ENCODE data around the gene DENND5A.
"Not testable (repeated sequence)": the region's sequence is repeated elsewhere in the genome, so short reads cannot be mapped to it uniquely, and the experiment has no call there.

DENND5A gene

DNA sequence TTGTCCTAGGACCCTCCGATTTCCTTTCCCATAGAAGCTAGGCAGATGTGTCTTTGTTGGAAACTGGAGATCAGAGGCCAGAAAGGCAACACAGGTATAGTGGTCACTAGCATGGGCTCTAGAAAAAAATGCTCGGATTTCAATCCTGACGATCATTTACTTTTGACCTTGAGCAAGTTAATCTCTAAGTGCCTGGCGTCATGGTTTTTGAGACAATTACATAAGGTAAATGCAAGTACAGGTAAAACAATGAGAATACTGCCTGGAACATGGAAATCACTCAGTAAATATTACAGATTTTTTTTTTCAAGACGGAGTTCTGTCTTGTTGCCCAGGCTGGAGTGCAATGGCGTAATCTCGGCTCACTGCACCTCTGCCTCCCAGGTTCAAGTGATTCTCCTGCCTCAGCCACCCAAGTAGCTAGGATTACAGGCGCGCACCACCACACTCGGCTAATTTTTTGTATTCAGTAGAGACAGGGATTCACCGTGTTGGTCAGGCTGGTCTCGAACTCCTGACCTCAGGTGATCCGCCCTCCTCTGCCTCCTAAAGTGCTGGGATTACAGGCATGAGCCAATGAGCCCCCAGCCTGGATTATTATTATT lies 1.1 kb upstream of the DENND5A start:
- in situ Hi-C loops (cut with HindIII; ENCODE audit: low sequenced_read_pairs) = no loop called here

DNA sequence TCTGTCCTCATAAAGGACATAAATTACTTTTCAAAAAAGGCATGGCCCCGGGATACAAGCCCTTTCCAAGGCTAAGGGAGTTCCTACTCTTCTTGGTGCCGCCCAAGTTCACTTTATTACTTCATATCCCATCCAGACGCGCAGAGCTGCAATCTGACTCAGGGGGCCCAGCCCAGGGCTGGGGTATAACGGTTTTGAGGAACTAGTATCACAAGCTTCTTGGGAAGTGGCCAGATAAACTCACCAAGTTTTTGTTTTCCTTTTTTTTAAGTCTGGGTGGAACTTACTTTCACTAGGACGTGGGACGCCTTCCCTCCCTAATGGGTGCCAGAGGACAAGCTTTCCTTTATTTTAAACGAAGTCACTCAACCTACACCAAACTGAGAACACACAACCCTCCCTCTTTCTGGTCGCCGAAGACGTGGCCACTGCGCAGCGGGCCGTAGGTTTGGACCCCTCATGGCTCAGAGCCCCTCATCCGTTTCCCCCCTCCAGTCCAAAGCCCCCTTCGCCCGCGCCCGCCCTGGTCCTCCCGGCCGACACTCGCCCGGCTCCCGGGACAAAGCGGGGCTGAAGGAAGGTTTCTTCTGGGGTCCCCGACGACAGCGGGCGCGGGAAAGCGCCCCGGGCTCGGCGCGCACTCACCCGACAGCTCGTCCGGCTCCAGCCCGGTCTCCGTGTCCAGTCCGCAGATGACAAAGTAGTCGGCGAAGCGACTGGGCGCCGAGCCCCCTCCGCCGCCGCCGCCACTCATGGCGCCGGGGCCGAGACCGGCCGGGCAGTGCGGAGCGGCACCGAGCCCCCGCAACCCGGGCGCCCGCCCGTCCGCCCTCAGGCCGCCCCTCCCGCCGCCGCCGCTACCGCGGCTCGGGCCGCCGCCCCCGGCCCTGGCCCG lies 587 bp downstream of the DENND5A start:
- in situ Hi-C loops (cut with HindIII; ENCODE audit: low sequenced_read_pairs) = no loop called here

DNA sequence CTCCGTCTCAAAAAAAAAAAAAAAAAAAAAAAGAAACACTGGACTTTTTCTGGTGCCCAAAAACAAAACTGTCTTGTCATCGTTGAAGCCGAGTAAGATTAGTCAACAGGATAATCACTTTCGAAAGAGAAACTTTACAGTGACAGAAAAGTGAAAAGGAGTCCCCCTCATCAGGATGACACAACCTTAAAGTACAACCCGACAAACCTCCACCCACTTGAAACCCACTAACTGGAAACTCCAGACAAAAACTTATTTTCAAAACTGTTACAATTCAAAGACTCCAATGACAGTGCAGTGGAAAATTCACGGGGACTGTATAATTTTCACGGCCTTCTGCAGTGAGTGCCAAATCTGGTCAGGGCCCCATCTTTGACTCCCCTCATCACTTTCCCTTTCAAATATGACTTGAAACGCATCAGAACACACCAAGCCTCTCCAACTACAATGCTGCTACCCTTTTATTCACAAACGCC lies 1.3 kb downstream of the DENND5A start:
- in situ Hi-C loops (cut with HindIII; ENCODE audit: low sequenced_read_pairs) = no loop called here

DNA sequence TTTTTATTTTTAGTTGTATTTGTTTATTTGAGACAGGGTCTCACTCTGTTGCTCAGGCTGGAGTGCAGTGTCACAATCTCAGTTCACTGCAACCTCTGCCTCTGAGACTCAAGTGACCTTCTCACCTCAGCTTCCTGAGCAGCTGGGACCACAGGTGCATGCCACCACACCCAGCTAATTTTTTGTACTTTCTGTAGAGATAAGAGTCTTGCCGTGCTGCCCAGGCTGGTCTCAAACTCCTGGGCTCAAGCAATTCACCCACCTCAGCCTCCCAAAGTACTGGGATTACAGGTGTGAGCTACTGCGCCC lies 4.4 kb downstream of the DENND5A start:
- in situ Hi-C loops (cut with HindIII; ENCODE audit: low sequenced_read_pairs) = not testable (repeated sequence)

DNA sequence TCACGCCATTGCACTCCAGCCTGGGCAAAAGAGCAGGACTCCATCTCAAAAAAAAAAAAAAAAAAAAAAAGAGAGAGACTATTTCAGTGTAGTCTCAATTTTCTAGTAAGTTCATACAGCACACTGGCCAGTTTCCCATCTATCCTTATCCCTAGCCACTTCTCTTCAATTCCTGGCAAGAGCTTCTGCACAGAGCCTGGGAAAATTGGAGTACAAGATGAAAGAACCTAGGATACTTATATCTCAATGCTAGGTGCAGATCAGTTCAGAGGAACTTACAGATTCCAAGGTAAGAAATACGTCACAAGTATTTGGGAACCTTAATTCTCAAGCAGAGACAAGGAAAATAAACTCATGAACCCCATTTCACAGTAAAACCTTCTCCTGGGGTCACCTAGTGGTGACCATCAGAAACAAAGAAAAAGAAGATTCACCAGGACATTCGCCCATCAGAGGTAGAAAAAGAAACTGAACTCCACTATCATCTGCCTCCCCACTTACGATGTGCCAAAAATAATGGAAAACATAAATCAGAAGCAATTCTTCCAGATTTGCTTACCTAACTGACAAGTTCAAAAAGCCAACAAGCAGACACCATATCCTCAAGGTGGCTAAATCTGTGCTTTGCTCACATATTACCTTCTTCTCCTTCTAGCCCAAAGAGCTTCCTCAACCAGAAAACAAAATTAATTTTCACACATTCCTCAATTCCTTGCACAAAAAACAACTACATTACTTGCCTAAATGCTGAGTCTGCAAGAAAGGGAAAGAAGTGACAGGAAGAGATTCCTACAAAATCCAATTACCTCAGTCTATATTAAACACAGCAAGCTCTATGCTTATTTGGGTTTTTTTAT lies 4.9 kb downstream of the DENND5A start:
- in situ Hi-C loops (cut with HindIII; ENCODE audit: low sequenced_read_pairs) = no loop called here

DNA sequence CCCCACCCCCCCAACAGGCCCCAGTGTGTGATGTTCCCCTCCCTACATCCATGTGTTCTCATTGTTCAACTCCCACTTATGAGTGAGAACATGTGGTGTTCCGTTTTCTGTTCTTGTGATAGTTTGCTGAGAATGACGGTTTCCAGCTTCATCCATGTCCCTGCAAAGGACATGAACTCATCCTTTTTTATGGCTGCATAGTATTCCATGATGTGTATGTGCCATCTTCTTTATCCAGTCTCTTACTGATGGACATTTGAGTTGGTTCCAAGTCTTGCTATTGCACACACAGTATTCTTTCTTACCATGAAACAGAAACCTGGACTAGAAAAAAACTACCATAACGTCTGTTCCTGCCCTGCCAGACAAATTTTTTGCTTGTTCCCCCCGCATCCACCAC lies 6.9 kb downstream of the DENND5A start:
- in situ Hi-C loops (cut with HindIII; ENCODE audit: low sequenced_read_pairs) = not testable (repeated sequence)

DNA sequence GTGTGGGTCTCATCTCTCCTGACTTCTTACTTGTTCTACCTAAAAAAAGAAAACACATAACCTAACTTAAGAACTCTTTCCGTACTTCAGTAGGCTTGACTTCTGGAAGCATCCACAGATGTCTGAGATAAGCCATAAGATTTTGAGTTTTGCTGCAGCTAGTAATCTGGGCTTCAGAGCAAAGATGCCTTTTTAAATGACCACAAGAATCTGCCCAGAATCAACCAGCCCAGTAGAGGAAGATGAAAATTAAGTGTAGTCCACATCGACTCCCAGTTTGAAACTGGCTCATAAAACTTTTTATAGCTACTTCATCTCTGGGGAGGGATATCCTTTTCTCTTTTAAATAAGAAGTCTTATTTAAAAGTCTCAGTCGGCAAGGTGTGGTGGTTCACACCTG lies 10.7 kb downstream of the DENND5A start:
- in situ Hi-C loops (cut with HindIII; ENCODE audit: low sequenced_read_pairs) = no loop called here

DNA sequence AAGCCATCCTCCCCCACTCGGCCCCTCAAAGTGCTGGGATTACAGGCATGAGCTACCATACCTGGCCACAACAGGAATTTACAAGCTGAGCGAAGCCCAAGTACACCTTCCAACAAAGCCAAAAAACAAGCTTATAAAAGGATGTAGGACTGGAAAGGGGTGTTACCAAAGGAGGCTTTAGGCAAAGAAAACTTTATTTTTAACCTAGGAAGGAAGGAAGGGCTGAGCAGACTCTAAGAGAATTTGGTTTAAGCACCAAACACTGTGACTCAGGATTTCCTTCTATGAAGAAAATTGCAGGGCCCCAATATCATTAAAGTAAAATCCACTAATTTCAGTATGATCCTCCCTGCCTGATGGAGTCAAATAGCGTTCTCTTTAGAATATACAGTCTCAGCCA lies 12.1 kb downstream of the DENND5A start:
- in situ Hi-C loops (cut with HindIII; ENCODE audit: low sequenced_read_pairs) = no loop called here

DNA sequence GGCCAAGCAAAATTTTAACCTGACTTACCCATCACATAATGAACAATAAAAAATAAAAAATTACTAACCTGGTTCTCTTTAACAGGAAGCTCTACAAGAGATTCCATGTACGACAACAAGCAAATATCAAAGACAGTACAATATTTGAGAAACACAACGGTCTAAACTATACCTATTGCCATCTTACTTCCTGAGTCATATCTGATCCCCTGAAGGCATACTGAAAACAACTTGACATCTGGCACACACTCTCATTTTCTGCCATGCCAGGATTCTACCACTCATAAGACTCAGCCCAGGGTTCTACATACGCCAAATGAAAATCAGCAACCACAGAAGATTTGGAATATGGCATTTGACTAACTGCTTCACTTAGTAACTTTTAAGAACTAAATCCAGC lies 13.8 kb downstream of the DENND5A start:
- in situ Hi-C loops (cut with HindIII; ENCODE audit: low sequenced_read_pairs) = no loop called here

DNA sequence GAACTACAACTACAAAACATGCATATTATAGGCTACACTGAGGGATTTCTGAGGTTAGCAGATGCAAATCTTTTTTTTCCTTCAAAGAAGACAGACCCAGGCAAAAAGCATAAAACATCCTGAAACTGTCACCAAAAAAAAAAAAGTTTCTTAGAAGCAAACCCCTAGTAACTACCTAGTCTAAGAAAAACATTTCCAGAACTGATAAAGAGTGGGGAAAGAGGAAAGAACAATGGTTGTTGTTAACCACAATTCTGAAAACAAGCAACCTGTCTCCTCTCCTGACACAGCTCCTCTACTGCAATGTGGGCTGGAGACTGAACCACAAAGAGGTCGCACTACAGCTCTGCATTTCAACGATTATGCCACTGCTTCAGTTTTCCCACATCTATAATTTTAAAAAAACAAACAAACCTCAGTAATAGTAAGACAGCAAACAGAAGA lies 15.0 kb downstream of the DENND5A start:
- in situ Hi-C loops (cut with HindIII; ENCODE audit: low sequenced_read_pairs) = no loop called here

DNA sequence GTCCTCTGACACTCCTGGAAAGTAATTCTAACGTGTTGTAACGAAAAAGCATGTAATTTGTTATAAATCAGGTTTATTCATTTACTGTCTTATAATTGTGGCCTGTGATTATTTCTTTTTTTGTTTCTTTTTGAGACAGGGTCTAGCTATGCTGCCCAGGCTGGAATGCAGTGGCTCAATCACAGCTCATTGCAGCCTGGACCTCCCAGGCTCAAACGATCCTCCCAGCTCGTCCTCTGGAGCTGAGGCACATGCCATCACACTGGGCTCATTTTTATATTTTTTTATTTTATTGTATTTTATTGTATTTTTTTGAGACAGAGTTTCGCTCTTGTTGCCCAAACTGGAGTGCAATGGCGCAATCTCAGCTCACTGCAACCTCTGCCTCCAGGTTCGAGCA lies 15.9 kb downstream of the DENND5A start:
- in situ Hi-C loops (cut with HindIII; ENCODE audit: low sequenced_read_pairs) = no loop called here

DNA sequence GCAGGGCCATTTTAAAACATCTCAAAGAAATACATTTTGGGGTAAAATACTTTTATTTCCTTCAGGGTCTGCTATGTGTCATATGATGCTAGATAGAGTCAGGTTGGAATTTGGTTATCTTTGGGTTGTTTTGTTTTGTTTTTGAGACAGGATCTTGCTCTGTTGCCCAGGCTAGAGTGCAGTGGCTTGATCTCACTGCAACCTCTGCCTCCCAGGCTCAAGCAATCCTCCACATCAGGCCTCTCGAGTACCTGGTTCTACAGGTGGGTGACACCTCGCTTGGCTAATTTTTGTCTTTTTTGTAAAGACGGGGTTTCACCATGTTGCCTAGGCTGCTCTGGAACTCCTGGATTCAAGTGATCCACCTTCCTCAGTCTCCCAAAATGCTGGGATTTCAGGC lies 17.3 kb downstream of the DENND5A start:
- in situ Hi-C loops (cut with HindIII; ENCODE audit: low sequenced_read_pairs) = no loop called here

DNA sequence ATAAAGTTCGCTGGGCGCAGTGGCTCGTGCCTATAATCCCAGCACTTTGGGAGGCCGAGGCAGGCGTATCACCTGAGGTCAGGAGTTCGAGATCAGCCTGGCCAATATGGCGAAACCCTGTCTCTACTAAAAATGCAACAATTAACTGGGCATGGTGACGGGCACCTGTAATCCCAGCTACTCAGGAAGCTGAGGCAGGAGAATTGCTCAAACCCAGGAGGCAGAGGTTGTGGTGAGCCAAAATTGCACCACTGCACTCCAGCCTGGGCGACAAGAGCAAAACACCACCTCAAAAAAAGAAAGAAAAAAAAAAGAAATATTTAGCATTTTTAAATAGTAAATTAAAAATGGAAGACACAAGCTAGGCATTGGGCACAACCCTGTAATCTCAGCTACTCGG lies 28.9 kb downstream of the DENND5A start:
- in situ Hi-C loops (cut with HindIII; ENCODE audit: low sequenced_read_pairs) = not testable (repeated sequence)

DNA sequence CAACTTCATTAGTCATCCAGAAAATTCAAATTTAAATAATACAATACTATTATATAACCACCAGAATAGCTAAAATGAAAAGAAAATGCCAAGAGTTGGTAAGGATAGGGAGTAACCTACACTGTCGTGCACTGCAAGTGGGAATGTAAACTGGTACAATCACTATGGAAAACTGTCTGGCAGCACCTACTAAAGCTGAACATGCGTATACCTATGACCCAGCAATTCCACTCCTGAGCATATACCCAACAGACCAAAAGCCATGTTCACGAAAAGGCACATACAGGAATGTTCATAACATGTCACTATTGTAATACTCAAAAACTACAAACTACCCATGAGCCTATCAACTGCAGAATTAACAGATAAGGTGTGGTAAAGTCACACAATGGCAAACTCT lies 32.7 kb downstream of the DENND5A start:
- in situ Hi-C loops (cut with HindIII; ENCODE audit: low sequenced_read_pairs) = no loop called here

DNA sequence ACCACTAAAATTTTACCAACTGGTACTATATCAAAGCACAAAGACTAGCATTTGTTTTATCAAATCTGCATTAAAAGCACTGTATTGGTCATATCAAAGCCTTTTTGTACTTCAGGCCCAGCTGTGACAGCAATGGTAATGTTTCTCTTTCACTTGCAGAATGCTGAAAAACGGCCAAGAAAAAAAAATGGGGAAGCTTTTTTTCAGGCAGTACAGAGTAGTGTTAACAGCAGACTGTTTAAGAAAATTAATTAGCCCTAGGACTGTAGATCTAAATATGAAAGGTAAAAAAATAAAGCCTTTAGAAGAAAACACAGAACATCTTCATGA lies 33.3 kb downstream of the DENND5A start:
- in situ Hi-C loops (cut with HindIII; ENCODE audit: low sequenced_read_pairs) = no loop called here

DNA sequence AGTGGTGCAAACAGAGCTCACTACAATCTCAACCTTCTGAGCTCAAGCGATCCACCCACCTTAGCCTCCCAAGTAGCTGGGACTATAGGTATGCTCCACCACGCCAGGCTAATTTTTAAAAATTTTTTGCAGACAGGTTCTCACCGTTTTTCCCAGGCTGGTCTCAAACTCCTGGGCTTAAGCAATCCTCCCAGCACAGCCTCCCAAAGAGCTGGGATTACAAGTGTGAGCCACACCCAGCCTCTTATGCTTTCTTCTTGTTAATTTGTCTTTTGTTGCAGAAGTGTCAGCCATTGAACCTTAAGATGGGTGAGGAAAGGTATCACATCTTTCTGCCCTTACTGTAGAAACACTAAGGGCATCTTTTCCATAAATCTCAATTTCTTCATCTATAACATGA lies 34.9 kb downstream of the DENND5A start:
- in situ Hi-C loops (cut with HindIII; ENCODE audit: low sequenced_read_pairs) = no loop called here

DNA sequence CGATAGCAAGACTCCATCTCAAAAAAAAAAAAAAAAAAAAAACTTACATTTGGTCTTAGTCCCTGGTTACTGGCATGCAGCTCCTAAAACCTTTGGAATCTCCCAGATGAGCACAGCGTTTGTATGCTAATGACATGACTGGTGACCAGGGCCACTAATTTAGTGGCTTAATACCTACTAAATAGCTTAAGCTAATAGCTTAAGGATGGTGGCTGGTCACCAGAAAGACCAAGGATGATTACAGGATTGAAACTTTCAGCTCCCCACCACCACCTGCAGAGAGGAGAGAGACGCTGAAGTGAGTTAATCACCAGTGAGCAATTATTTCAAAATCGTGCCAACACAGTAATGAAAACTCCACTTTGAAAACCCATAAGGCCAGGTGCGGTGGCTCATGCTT lies 37.1 kb downstream of the DENND5A start:
- in situ Hi-C loops (cut with HindIII; ENCODE audit: low sequenced_read_pairs) = no loop called here

DNA sequence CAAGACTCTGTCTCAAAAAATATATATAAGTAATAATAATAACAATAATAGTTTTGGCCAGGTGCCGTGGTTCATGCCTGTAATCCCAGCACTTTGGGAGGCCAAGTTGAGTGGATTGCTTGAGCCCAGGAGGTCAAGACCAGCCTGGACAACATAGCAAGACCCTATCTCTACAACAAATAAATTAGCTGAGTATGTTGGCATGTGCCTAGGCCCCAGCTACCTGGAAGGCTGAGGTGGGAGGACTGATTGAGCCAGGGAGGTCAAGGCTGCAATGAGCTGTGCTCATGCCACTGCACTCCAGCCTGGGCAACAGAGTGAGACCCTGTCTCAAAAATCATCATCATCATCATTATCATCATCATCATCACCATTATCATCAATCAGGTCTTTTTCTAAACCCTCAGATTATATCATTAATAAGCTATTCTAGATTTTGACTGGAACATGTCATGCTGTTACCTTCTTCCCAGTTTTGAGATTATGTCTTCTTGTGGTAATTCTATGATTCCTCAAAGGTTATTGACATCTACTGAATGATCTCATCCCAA lies 39.3 kb downstream of the DENND5A start:
- in situ Hi-C loops (cut with HindIII; ENCODE audit: low sequenced_read_pairs) = no loop called here

DNA sequence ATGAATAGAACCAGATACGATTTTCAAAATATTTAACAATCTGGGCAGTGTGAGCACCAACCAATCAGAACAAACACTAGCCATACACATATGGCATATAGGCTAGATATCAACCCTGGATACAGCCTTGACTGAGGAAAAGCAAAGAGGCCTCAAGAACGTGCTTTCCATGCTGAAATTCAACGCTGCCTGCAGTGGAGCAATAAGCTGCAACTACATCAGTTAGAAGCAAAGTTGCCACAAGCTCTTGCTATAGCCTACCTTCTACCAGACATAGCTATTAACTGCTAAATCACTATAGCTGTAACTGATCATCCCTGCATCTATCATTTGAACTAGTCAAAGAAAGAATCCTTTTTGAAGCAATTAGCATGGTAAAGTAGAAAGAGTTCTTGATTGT lies 42.5 kb downstream of the DENND5A start:
- in situ Hi-C loops (cut with HindIII; ENCODE audit: low sequenced_read_pairs) = no loop called here

DNA sequence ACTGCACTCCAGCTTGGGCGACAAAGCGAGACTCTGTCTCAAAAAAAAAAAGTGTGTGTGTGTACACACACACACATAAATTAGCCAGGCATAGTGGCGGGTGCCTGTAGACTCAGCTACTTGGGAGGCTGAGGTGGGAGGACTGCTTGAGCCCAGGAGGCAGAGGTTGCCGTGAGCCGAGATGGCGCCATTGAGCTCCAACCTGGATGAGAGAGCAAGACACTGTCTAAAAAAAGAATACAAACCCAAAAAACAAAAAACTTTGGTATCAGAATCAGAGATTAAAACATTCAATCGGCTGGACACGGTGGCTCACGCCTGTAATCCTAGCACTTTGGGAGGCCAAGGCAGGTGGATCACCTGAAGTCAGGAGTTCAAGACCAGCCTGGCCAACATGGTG lies 44.3 kb downstream of the DENND5A start:
- in situ Hi-C loops (cut with HindIII; ENCODE audit: low sequenced_read_pairs) = not testable (repeated sequence)

DNA sequence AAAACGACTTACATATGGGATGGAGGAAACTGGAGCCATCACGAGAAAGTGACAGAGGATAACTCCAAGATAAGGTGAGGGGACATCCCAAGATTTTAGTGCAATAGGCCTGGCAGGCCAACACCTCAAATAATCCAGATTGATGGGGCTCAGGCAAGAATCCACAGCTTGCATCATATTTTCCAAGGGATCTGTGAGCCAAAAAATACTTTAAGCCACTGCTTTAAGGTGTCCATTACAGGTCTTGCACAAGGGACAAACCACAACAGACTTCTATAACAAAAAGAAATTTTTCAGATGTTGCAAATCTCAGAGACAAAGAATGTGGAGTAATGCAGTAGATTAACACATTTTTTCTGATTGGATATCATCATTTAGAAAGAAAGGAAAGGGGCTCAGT lies 45.6 kb downstream of the DENND5A start:
- in situ Hi-C loops (cut with HindIII; ENCODE audit: low sequenced_read_pairs) = no loop called here

Data from DLD1 (cell line).